HAP-1 (cell line): ENCODE data around the gene VPS37B.

Experiments
- DNase-seq, 2 experiments: peaks; one replicate each; pipeline ENCODE4 v3.0.0-alpha.2; 2016 to 2020; ENCODE audit warnings: low spot score in 2 of 2
- H3K27me3 ChIP-seq: fragments of 250-450 bp; sonication (Bioruptor Pico); 2 replicates; pipeline ENCODE4 v1.5.1; 2020; ENCODE audit warnings: low read depth, mild to moderate bottlenecking, moderate library complexity
- H3K36me3 ChIP-seq: fragments of 250-450 bp; sonication (Bioruptor Pico); replicated peaks from 2 replicates; pipeline ENCODE4 v1.5.1; 2020; ENCODE audit warnings: mild to moderate bottlenecking
- H3K4me1 ChIP-seq: fragments of 250-450 bp; sonication (Bioruptor Pico); 2 replicates; pipeline ENCODE4 v1.5.1; 2020; ENCODE audit warnings: mild to moderate bottlenecking
- H3K4me3 ChIP-seq: fragments of 250-450 bp; sonication (Bioruptor Pico); 2 replicates; pipeline ENCODE4 v1.5.1; 2020; ENCODE audit warnings: mild to moderate bottlenecking, moderate library complexity
- H3K9me3 ChIP-seq: fragments of 250-450 bp; sonication (Bioruptor Pico); 2 replicates; pipeline ENCODE4 v1.5.1; 2020; ENCODE audit warnings: mild to moderate bottlenecking, moderate library complexity
- in situ Hi-C: fragments of 300-500 bp; cut with MboI; formaldehyde crosslinking; loops from 3 replicates; pipeline ENCODE4 v1.14.3; 2020; ENCODE audit warnings: low sequenced_read_pairs, inconsistent platforms, mixed read lengths

Gene VPS37B

DNA sequence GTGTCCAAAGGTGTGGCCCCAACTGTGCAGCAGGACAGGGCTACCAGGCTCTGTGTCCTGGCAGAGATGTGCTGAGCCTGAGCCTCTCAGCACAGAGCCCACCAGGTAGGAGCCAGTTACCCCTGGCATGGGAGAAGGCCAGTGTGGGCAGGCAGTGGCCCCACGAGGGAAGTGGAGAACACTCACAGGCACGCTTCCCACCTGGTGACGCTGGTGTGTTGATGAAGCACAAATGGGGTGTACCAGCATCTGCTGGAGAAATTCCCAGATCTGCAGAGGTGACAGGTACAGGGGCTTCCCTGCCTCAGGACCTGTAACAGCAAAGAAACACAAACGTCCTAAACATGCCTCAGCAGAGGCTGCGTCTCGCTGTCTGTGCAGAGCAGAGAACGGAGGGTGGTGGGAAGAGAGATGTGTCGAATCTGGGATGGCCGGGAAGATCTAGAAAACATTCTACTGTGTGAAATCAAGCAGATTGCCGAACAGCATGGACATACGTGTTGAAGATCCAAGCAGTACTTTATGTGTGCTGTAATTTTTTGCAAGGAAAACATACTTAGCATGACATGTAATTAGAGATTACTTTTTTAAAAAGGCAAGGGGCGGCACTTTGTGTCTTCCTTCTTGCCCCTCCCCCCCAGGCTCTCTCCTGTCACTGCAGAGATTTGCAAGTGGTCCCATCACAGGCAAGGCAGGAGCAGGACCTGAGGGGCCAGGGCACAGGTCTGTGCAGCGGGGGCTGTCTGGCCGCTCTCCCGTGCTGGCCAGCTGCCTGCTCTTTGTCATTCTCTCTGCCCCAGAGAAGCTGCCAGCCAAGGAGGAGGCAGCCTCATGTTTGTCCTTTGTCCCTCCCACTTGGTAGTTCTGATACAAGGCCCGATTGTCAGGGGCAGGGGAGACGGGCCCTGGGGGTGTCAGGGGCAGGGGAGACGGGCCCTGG is 43.3 kb downstream of the VPS37B start:
- Histone ChIP-seq H3K36me3 (peaks cover 6% of the 10 kb centered on the region), H3K9me3 (no peaks in the 10 kb centered on the region), H3K4me1 (no peaks in the 10 kb centered on the region), H3K4me3 (no peak overlapping the region), H3K27me3 (no peaks in the 10 kb centered on the region)
- in situ Hi-C loops, result no loop called here
- no peak for DNase-seq

GRCh38 chr12:122851820-122852219 is 44.1 kb downstream of the VPS37B start:
- in situ Hi-C loops, result no loop called here
- Histone ChIP-seq H3K36me3 (peaks cover 3% of the 10 kb centered on the region; the same call in 1 of the 2 replicates), H3K27me3 (no peaks in the 10 kb centered on the region), H3K4me3 (no peak overlapping the region), H3K9me3 (no peaks in the 10 kb centered on the region), H3K4me1 (no peaks in the 10 kb centered on the region)
- DNase-seq, result no peak

DNA sequence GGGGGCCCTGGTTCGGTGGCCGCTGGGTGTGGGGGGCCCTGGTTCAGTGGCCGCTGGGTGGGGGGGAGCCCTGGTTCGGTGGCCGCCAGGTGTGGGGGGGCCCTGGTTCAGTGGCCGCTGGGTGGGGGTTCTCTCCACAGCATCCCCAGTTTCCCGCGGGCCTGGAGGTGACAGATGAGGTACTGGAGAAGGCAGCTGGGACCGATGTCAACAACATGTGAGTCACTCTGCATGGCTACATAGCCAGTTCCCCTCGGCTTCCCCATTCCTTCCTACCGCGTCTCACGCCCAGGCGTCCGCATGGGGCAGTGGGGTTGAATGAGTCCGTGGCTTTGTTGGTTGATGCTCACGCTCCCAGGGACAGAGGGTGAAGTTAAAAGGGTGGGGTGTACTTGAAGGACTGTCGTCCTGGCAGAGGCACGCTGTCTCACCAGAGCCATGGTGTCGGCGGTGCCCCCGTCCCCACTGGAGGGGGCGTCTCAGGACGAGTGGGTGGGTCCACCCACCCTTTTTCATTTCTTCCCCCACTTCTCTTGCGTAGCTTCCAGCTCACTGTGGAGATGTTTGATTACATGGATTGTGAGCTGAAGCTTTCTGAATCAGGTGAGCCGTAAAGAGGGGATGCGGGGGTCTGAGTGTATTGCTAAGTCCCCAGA is 45.1 kb downstream of the VPS37B start:
- Histone ChIP-seq H3K36me3 (no peaks in the 10 kb centered on the region), H3K27me3 (no peaks in the 10 kb centered on the region), H3K9me3 (no peaks in the 10 kb centered on the region), H3K4me1 (no peaks in the 10 kb centered on the region), H3K4me3 (no peak overlapping the region)
- in situ Hi-C loops, result no loop called here
- DNase-seq, result no peak

- no peak for DNase-seq
- no peaks in the 10 kb centered on the region for H3K9me3 ChIP-seq
- H3K27me3 ChIP-seq, result no peaks in the 10 kb centered on the region
- in situ Hi-C loops, result no loop called here
- no peaks in the 10 kb centered on the region for H3K36me3 ChIP-seq
- H3K4me3 ChIP-seq, result no peak overlapping the region
- no peaks in the 10 kb centered on the region for H3K4me1 ChIP-seq
Observed at GRCh38 chr12:122850048-122850445, 45.9 kb downstream of the VPS37B start.

GRCh38 chr12:122849352-122850047 is 46.4 kb downstream of the VPS37B start:
- H3K9me3 ChIP-seq, result no peaks in the 10 kb centered on the region
- H3K27me3 ChIP-seq, result no peaks in the 10 kb centered on the region
- DNase-seq, result no peak
- no peaks in the 10 kb centered on the region for H3K36me3 ChIP-seq
- H3K4me1 ChIP-seq, result no peaks in the 10 kb centered on the region
- in situ Hi-C loops, result no loop called here
- no peak overlapping the region for H3K4me3 ChIP-seq

DNA sequence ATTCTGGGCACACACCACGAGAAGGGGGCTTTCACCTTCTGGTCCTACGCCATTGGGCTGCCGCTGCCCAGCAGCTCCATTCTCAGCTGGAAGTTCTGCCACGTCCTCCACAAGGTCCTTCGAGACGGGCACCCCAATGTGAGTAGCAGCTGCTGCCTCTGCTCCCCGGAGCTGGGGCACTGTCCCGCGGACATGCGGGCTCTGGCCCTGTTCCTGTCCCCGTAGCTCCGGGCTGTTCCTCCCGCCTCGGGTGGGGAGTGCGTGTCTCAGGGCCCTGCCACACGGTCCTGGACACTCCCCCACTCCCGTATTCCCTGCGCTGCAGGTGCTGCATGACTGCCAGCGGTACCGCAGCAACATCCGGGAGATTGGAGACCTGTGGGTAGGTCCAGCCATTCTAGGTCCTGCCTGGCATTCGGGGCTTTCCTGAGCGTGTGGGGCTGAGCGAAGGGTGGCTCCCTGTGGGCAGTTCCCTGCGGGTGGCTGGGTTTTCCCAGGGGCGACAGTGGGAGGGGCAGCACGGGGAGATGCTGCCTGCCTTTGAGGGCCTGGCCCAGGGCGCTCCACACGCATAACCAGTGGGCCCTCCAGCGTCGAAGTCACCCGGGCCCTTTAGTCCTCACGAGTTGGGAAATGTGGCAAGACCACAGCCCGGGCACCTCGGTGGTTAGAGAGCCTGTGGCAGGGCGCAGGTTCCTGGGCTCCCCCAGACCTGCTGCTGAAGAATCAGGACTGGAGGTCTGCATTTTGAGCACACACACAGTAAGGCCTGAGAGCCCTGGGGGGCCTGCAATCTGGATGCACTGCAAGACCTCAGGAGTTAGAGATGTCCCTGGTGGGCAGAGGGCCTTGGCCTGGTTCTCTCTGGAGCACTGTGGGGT is 47.2 kb downstream of the VPS37B start:
- Histone ChIP-seq H3K36me3 (no peaks in the 10 kb centered on the region), H3K4me3 (no peak overlapping the region), H3K27me3 (no peaks in the 10 kb centered on the region), H3K9me3 (no peaks in the 10 kb centered on the region), H3K4me1 (no peaks in the 10 kb centered on the region)
- DNase-seq, result no peak
- in situ Hi-C loops, result no loop called here

GRCh38 chr12:122847921-122848421 is 48.0 kb downstream of the VPS37B start:
- DNase-seq, result no peak

DNA sequence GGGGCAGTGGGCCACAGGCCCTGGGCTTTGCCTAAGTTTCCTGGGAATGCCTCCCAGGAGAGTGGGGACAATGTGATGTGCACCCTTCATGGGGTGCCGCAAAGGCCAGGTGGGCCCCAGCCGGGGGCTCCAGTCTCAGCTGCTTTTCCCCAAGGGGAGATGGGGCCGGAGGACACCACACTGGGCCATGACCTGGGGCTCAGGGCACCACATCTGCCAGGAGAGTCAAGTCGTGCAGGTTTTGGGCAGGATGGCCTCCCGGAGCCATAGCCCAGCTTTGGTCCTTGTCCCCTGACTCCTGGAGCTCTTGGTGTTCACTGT is 48.4 kb downstream of the VPS37B start:
- H3K27me3 ChIP-seq, result no peaks in the 10 kb centered on the region
- no peaks in the 10 kb centered on the region for H3K36me3 ChIP-seq
- no peaks in the 10 kb centered on the region for H3K9me3 ChIP-seq
- in situ Hi-C loops, result no loop called here
- no peak for DNase-seq
- H3K4me3 ChIP-seq, result no peak overlapping the region
- H3K4me1 ChIP-seq, result no peaks in the 10 kb centered on the region

More at GRCh38 chr12:122847921-122848421, 48.0 kb downstream of the VPS37B start:
- Histone ChIP-seq H3K9me3 (no peaks in the 10 kb centered on the region), H3K4me3 (no peak overlapping the region), H3K27me3 (no peaks in the 10 kb centered on the region), H3K4me1 (no peaks in the 10 kb centered on the region), H3K36me3 (no peaks in the 10 kb centered on the region)
- in situ Hi-C loops, result no loop called here

- Histone ChIP-seq H3K4me1 (no peaks in the 10 kb centered on the region), H3K27me3 (no peaks in the 10 kb centered on the region), H3K9me3 (no peaks in the 10 kb centered on the region), H3K36me3 (no peaks in the 10 kb centered on the region), H3K4me3 (no peak overlapping the region)
- in situ Hi-C loops, result no loop called here
- no peak for DNase-seq
Observed at GRCh38 chr12:122846622-122847515, 49.1 kb downstream of the VPS37B start.

GRCh38 chr12:122845865-122846621 is 49.9 kb downstream of the VPS37B start:
- no peaks in the 10 kb centered on the region for H3K4me1 ChIP-seq
- H3K4me3 ChIP-seq, result no peak overlapping the region
- no peaks in the 10 kb centered on the region for H3K9me3 ChIP-seq
- no peaks in the 10 kb centered on the region for H3K36me3 ChIP-seq
- no peak for DNase-seq
- H3K27me3 ChIP-seq, result no peaks in the 10 kb centered on the region
- in situ Hi-C loops, result no loop called here

- Histone ChIP-seq H3K9me3 (no peaks in the 10 kb centered on the region), H3K4me3 (no peak overlapping the region), H3K4me1 (no peaks in the 10 kb centered on the region), H3K36me3 (no peaks in the 10 kb centered on the region), H3K27me3 (no peaks in the 10 kb centered on the region)
- in situ Hi-C loops, result no loop called here
- no peak for DNase-seq
Observed at GRCh38 chr12:122845041-122845864, 50.7 kb downstream of the VPS37B start.
